ENCODE results near the gene CFAP299. TPM values are rescaled to one million over a fixed set of nuclear protein-coding genes. Genes with fewer than 3 reads are reported as not detected.

Gene CFAP299
- total and polyA plus RNA-seq, 5 donors: not detected

- Histone ChIP-seq H3K27ac (ENCODE audit: low read length) (no peak overlapping the region), H3K27me3 (ENCODE audit: control insufficient read depth, insufficient read depth) (no peaks in the 10 kb centered on the region), H3K9me3 (ENCODE audit: control insufficient read depth, low read length) (no peaks in the 10 kb centered on the region), H3K4me3 (ENCODE audit: low read length) (no peak overlapping the region), H3K4me1 (ENCODE audit: control insufficient read depth, insufficient read depth, low read length) (no peaks in the 10 kb centered on the region)
- 94% methylated on average over 1 of the region's 1 CpG for WGBS
- intact Hi-C loops (cut with DNase I): no loop called here
- DNase-seq (no peak), ATAC-seq (no peak)
Observed at GRCh38 chr4:80925293-80925692, 589.8 kb downstream of the CFAP299 start.

GRCh38 chr4:80926446-80926845 is 590.9 kb downstream of the CFAP299 start:
- 48% methylated on average over 1 of the region's 1 CpG for WGBS
- DNase-seq (no peak), ATAC-seq (no peak)
- H3K4me3 ChIP-seq (ENCODE audit: low read length): no peak overlapping the region
- H3K4me1 ChIP-seq (ENCODE audit: control insufficient read depth, insufficient read depth, low read length): no peaks in the 10 kb centered on the region
- intact Hi-C loops (cut with DNase I): no loop called here
- H3K9me3 ChIP-seq (ENCODE audit: control insufficient read depth, low read length): no peaks in the 10 kb centered on the region
- no peaks in the 10 kb centered on the region for H3K27me3 ChIP-seq (ENCODE audit: control insufficient read depth, insufficient read depth)
- H3K27ac ChIP-seq (ENCODE audit: low read length): no peak overlapping the region

- DNase-seq (no peak), ATAC-seq (no peak)
- Histone ChIP-seq H3K9me3 (ENCODE audit: control insufficient read depth, low read length) (no peaks in the 10 kb centered on the region), H3K27ac (ENCODE audit: low read length) (no peak overlapping the region), H3K4me1 (ENCODE audit: control insufficient read depth, insufficient read depth, low read length) (no peaks in the 10 kb centered on the region), H3K4me3 (ENCODE audit: low read length) (no peak overlapping the region), H3K27me3 (ENCODE audit: control insufficient read depth, insufficient read depth) (no peaks in the 10 kb centered on the region)
- intact Hi-C loops (cut with DNase I): no loop called here
- 62% methylated on average over 1 of the region's 1 CpG for WGBS
Observed at GRCh38 chr4:80926891-80927290, 591.4 kb downstream of the CFAP299 start.

- ATAC-seq (no peak), DNase-seq (no peak)
- H3K4me3 ChIP-seq (ENCODE audit: low read length): no peak overlapping the region
- no peaks in the 10 kb centered on the region for H3K4me1 ChIP-seq (ENCODE audit: control insufficient read depth, insufficient read depth, low read length)
- H3K27ac ChIP-seq (ENCODE audit: low read length): no peak overlapping the region
- 63% methylated on average over 3 of the region's 3 CpGs for WGBS
- intact Hi-C loops (cut with DNase I): no loop called here
- no peaks in the 10 kb centered on the region for H3K9me3 ChIP-seq (ENCODE audit: control insufficient read depth, low read length)
- no peaks in the 10 kb centered on the region for H3K27me3 ChIP-seq (ENCODE audit: control insufficient read depth, insufficient read depth)
Observed at GRCh38 chr4:80927420-80927819, 591.9 kb downstream of the CFAP299 start.

- no peaks in the 10 kb centered on the region for H3K4me1 ChIP-seq (ENCODE audit: control insufficient read depth, insufficient read depth, low read length)
- 74% methylated on average over 4 of the region's 4 CpGs for WGBS
- ATAC-seq: no peak
Observed at GRCh38 chr4:80931631-80932081, 596.1 kb downstream of the CFAP299 start.

GRCh38 chr4:80948141-80948540 is 612.6 kb downstream of the CFAP299 start:
- DNase-seq (no peak), ATAC-seq (no peak)
- Histone ChIP-seq H3K27me3 (ENCODE audit: control insufficient read depth, insufficient read depth) (no peaks in the 10 kb centered on the region), H3K9me3 (ENCODE audit: control insufficient read depth, low read length) (no peaks in the 10 kb centered on the region), H3K27ac (ENCODE audit: low read length) (no peak overlapping the region), H3K4me3 (ENCODE audit: low read length) (no peak overlapping the region), H3K4me1 (ENCODE audit: control insufficient read depth, insufficient read depth, low read length) (no peaks in the 10 kb centered on the region)
- 61% methylated on average over 1 of the region's 1 CpG for WGBS
- intact Hi-C loops (cut with DNase I): no loop called here

More at GRCh38 chr4:80931631-80932081, 596.1 kb downstream of the CFAP299 start:
- Histone ChIP-seq H3K27me3 (ENCODE audit: control insufficient read depth, insufficient read depth) (no peaks in the 10 kb centered on the region), H3K9me3 (ENCODE audit: control insufficient read depth, low read length) (no peaks in the 10 kb centered on the region), H3K4me3 (ENCODE audit: low read length) (no peak overlapping the region), H3K27ac (ENCODE audit: low read length) (no peak overlapping the region)
- DNase-seq: no peak
- intact Hi-C loops (cut with DNase I): no loop called here

- Histone ChIP-seq H3K9me3 (ENCODE audit: control insufficient read depth, low read length) (no peaks in the 10 kb centered on the region), H3K4me1 (ENCODE audit: control insufficient read depth, insufficient read depth, low read length) (no peaks in the 10 kb centered on the region), H3K27me3 (ENCODE audit: control insufficient read depth, insufficient read depth) (no peaks in the 10 kb centered on the region), H3K4me3 (ENCODE audit: low read length) (no peak overlapping the region), H3K27ac (ENCODE audit: low read length) (no peak overlapping the region)
- intact Hi-C loops (cut with DNase I): no loop called here
- DNase-seq (no peak), ATAC-seq (no peak)
Observed at GRCh38 chr4:80948995-80949394, 613.5 kb downstream of the CFAP299 start.

GRCh38 chr4:80956421-80956820 is 620.9 kb downstream of the CFAP299 start:
- no peak for ATAC-seq
- no peak for DNase-seq
- no peaks in the 10 kb centered on the region for H3K9me3 ChIP-seq (ENCODE audit: control insufficient read depth, low read length)
- H3K4me1 ChIP-seq (ENCODE audit: control insufficient read depth, insufficient read depth, low read length): no peaks in the 10 kb centered on the region
- no peak overlapping the region for H3K27ac ChIP-seq (ENCODE audit: low read length)
- 75% methylated on average over 3 of the region's 3 CpGs for WGBS
- H3K4me3 ChIP-seq (ENCODE audit: low read length): no peak overlapping the region
- intact Hi-C loops (cut with DNase I): no loop called here
- no peaks in the 10 kb centered on the region for H3K27me3 ChIP-seq (ENCODE audit: control insufficient read depth, insufficient read depth)

- DNase-seq: no peak
- no peaks in the 10 kb centered on the region for H3K27me3 ChIP-seq (ENCODE audit: control insufficient read depth, insufficient read depth)
- 59% methylated on average over 2 of the region's 2 CpGs for WGBS
- H3K4me3 ChIP-seq (ENCODE audit: low read length): no peak overlapping the region
- ATAC-seq: no peak
- H3K4me1 ChIP-seq (ENCODE audit: control insufficient read depth, insufficient read depth, low read length): no peaks in the 10 kb centered on the region
- H3K9me3 ChIP-seq (ENCODE audit: control insufficient read depth, low read length): no peaks in the 10 kb centered on the region
- intact Hi-C loops (cut with DNase I): no loop called here
- H3K27ac ChIP-seq (ENCODE audit: low read length): no peak overlapping the region
Observed at GRCh38 chr4:80963051-80963450, 627.5 kb downstream of the CFAP299 start.

GRCh38 chr4:80967346-80967745 is 631.8 kb downstream of the CFAP299 start:
- Histone ChIP-seq H3K9me3 (ENCODE audit: control insufficient read depth, low read length) (no peaks in the 10 kb centered on the region), H3K4me3 (ENCODE audit: low read length) (no peak overlapping the region), H3K27me3 (ENCODE audit: control insufficient read depth, insufficient read depth) (no peaks in the 10 kb centered on the region), H3K27ac (ENCODE audit: low read length) (no peak overlapping the region), H3K4me1 (ENCODE audit: control insufficient read depth, insufficient read depth, low read length) (no peaks in the 10 kb centered on the region)
- DNase-seq (no peak), ATAC-seq (no peak)
- intact Hi-C loops (cut with DNase I): no loop called here
- 75% methylated on average over 4 of the region's 4 CpGs for WGBS

- Histone ChIP-seq H3K27ac (ENCODE audit: low read length) (no peak overlapping the region), H3K4me1 (ENCODE audit: control insufficient read depth, insufficient read depth, low read length) (no peaks in the 10 kb centered on the region), H3K27me3 (ENCODE audit: control insufficient read depth, insufficient read depth) (no peaks in the 10 kb centered on the region), H3K9me3 (ENCODE audit: control insufficient read depth, low read length) (no peaks in the 10 kb centered on the region), H3K4me3 (ENCODE audit: low read length) (no peak overlapping the region)
- ATAC-seq (no peak), DNase-seq (no peak)
- intact Hi-C loops (cut with DNase I): loop anchor here in 1 of 4 donors (10.0 kb wide), 1 partner anchor 615 kb away; no protein-coding TSS in a partner anchor
- WGBS: 56% methylated on average over 3 of the region's 3 CpGs
Observed at GRCh38 chr4:80980239-80980638, 644.7 kb downstream of the CFAP299 start.

GRCh38 chr4:80986011-80986410 is 650.5 kb downstream of the CFAP299 start:
- Histone ChIP-seq H3K9me3 (ENCODE audit: control insufficient read depth, low read length) (no peaks in the 10 kb centered on the region), H3K27me3 (ENCODE audit: control insufficient read depth, insufficient read depth) (no peaks in the 10 kb centered on the region), H3K4me1 (ENCODE audit: control insufficient read depth, insufficient read depth, low read length) (no peaks in the 10 kb centered on the region), H3K27ac (ENCODE audit: low read length) (no peak overlapping the region), H3K4me3 (ENCODE audit: low read length) (no peak overlapping the region)
- DNase-seq (no peak), ATAC-seq (no peak)
- intact Hi-C loops (cut with DNase I): loop anchor here in 1 of 4 donors (10.0 kb wide), 1 partner anchor 621 kb away; no protein-coding TSS in a partner anchor
